ENCODE results near the gene ANOS1. TPM values are rescaled to one million over a fixed set of nuclear protein-coding genes. Genes with fewer than 3 reads are reported as not detected.

The ANOS1 gene
- total RNA-seq, 1 experiment from 2014 or later = 54.9 TPM

- peaks cover 17% of the 10 kb centered on the region; the same call in 1 of the 2 replicates for H3K79me2 ChIP-seq (ENCODE audit: insufficient read depth, low read length)
- no peak overlapping the region for H3K4ac ChIP-seq (ENCODE audit: low read depth, low read length)
- no peak overlapping the region for H3K56ac ChIP-seq (ENCODE audit: insufficient read length, low read depth, low read length)
- H3K27ac ChIP-seq (ENCODE audit: insufficient read length, low read depth, low read length) = no peak overlapping the region
- H3K4me2 ChIP-seq (ENCODE audit: insufficient read depth, insufficient read length, low read length) = no peak overlapping the region
- Mint-ChIP-seq H3K27ac (peak overlapping the region in 1 of 3 experiments; percentile 26; a peak in 2 of 7 replicates), H3K27me3 (ENCODE audit: low read depth) (no peaks in the 10 kb centered on the region; the same call in 1 of the 2 replicates), H3K36me3 (ENCODE audit: insufficient read depth in 1 of 3, low read depth in 3 of 3) (peaks cover 12 to 30% (median 17%) of the 10 kb centered on the region in 3 experiments; a peak in 6 of 7 replicates), H3K4me1 (peaks cover 54 to 55% of the 10 kb centered on the region in 2 experiments), H3K9me3 (no peaks in the 10 kb centered on the region), H3K4me3 (no peak overlapping the region)
- H2BK15ac ChIP-seq (ENCODE audit: low read depth, low read length) = no peak overlapping the region
- H4K20me1 ChIP-seq (ENCODE audit: control insufficient read depth, insufficient read depth, insufficient read length) = no peaks in the 10 kb centered on the region
- no CpG with 5 or more reads among the region's 7 CpGs for WGBS (ENCODE audit: extremely low coverage, insufficient read length, low lambda C conversion rate)
- no peak overlapping the region for H4K8ac ChIP-seq (replicated peaks; ENCODE audit: insufficient read length, low read depth, low read length)
- no peak overlapping the region for H2BK120ac ChIP-seq (ENCODE audit: low read depth, low read length, poor library complexity, severe bottlenecking)
- no peak for DNase-seq
- H3T11ph ChIP-seq (ENCODE audit: low read length) = no peak overlapping the region
- no peak for TF ChIP-seq CTCF (conservative IDR thresholded peaks at IDR 0.05)
- no peak overlapping the region for H2BK12ac ChIP-seq (ENCODE audit: insufficient read length, low read depth, low read length)
- H4K5ac ChIP-seq (ENCODE audit: insufficient read length, low read depth, low read length) = no peak overlapping the region
- H2BK5ac ChIP-seq (ENCODE audit: insufficient read length, low read length) = no peak overlapping the region
- peaks cover 12% of the 10 kb centered on the region for H3K79me1 ChIP-seq (ENCODE audit: insufficient read depth, low read depth, low read length, poor library complexity, severe bottlenecking)
- H3K9ac ChIP-seq (ENCODE audit: extremely low read depth, insufficient read length, low read length) = no peak overlapping the region
- no peak overlapping the region for H4K91ac ChIP-seq (ENCODE audit: insufficient read length, low read depth, low read length)
- H3K23ac ChIP-seq (ENCODE audit: insufficient read length, low read depth, low read length) = no peak overlapping the region
- no peaks in the 10 kb centered on the region for H3K9me3 ChIP-seq (ENCODE audit: control insufficient read depth, low read depth, low read length)
- no peak overlapping the region for H2BK20ac ChIP-seq (ENCODE audit: low read depth, low read length, poor library complexity, severe bottlenecking)
- peaks cover 27% of the 10 kb centered on the region for H3K4me1 ChIP-seq (ENCODE audit: insufficient read depth, low read length)
- H3K14ac ChIP-seq (ENCODE audit: insufficient read depth, low read length) = no peak overlapping the region
- H2AFZ ChIP-seq (ENCODE audit: low read length) = no peak overlapping the region
- H3K23me2 ChIP-seq (ENCODE audit: insufficient read length, low read depth, low read length, poor library complexity, severe bottlenecking) = no peaks in the 10 kb centered on the region
- no peaks in the 10 kb centered on the region for H3K27me3 ChIP-seq (ENCODE audit: insufficient read depth, low read length)
- no peak overlapping the region for H2AK5ac ChIP-seq (ENCODE audit: insufficient read length, low read length)
- H3K18ac ChIP-seq (ENCODE audit: insufficient read length, low read depth, low read length) = no peak overlapping the region
These were observed 84.8 kb downstream of the ANOS1 start for GRCh38 chrX:8647176-8647575.
